Measurements from ENCODE around the gene RPL23. TPM values are rescaled to one million over a fixed set of nuclear protein-coding genes. Genes with fewer than 3 reads are reported as not detected.

Gene RPL23
- total RNA-seq, 3 donors from 2014 or later = 2,350 to 2,556 (median 2,362) TPM

DNA sequence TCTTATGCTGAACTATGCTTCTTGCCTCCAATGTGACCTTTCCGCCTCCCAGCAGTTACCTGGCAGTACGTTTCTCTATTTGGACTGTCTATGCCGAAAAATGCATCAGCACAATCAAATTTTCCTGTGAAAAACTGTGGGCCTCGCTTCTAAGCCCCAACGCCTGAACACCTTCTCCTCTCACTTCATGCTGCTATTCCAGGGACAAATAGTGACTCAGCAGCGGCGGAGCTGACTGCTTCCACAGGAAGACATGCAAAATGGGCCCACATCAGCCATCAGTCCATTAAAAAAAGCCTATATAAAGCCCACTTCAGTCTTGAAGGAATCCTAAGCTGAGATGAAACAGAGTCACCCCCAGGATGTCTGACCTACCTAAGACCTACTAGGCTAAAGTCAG lies 43.7 kb downstream of the RPL23 start:
- DNase-seq = no peak
- no peaks in the 10 kb centered on the region for H3K4me1 Mint-ChIP-seq (ENCODE audit: low read depth)
- peaks cover 28% of the 10 kb centered on the region for H3K36me3 Mint-ChIP-seq (ENCODE audit: insufficient read depth)
- no peaks in the 10 kb centered on the region for H3K9me3 Mint-ChIP-seq
- H3K27me3 Mint-ChIP-seq (ENCODE audit: low read depth) = no peaks in the 10 kb centered on the region
- no peak overlapping the region for H3K4me3 Mint-ChIP-seq
- no peak for ATAC-seq

DNA sequence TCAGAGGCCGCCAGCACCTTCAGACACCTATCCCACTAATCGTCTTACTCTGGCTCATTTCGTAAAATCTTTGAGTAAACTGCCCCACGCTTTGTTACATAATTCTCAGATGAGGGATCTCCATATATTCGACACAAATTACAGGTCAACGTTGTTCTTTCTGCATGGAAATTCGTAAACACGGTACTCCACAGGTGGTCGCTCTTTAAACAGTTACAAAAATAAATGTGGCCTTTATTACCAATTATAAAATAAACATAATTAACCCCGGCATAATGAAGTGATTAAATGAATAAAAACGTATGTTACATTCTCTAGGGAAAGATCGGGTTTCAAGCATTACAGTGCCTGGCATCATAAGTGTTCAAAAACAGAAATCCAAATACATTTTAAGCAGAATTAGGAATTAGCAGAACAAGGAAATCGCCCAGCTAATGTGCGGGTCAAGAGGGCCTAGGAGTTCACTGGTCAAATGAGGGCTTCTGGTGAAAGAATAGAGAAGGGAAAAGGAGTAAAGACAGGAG lies 53.2 kb downstream of the RPL23 start:
- ATAC-seq = no peak
- Mint-ChIP-seq H3K9me3 (no peaks in the 10 kb centered on the region), H3K4me3 (peak overlapping the region; percentile 87), H3K27me3 (ENCODE audit: low read depth) (no peaks in the 10 kb centered on the region), H3K36me3 (ENCODE audit: insufficient read depth) (peaks cover 19% of the 10 kb centered on the region), H3K4me1 (ENCODE audit: low read depth) (peaks cover 32% of the 10 kb centered on the region)
- no peak for DNase-seq

DNA sequence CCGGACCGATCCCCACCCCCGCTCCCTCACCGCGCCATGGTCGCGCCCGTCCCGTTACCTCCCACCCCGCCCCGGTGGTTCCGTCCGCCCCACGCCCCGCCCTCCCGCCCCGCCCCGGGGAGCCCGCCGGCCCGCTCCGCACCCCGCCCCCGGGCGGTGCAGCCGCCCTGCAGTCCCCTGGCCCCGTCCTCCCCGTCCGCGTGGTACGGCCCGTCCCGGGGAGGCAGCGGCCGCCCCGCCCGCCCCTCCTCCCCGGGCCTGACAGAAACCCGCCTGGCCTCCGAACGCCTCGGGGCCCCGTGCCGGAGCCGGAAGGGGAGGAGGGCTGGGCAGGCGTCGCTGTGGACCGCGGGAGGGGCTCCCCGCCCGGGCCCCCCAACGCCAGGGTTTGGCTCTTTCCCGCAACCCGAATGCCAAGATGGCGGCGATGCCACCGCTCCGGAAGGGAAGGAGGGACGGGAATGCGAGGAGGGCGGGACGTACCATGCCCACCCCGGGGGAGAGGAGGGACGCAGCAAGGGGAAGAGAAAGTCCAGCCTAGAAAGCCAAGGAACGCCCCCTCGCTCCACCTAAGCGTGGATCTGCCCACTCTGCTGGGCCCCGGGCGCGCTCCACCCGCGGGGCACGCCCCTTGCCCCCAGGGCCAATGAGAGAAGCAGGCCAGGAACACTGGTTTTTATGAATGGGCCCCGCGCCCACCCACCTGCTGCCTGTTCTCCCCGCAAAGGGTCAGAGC lies 53.9 kb downstream of the RPL23 start, which contains the start of gene PIP4K2B:
Gene PIP4K2B, minus strand, starts transcription at position 56 of the 736 bp plus-strand sequence. CDS start 132 bp downstream, outside the sequence.
- H3K27me3 Mint-ChIP-seq (ENCODE audit: low read depth) = no peaks in the 10 kb centered on the region
- H3K36me3 Mint-ChIP-seq (ENCODE audit: insufficient read depth) = peaks cover 19% of the 10 kb centered on the region
- DNase-seq = peak; percentile 77
- peaks cover 33% of the 10 kb centered on the region for H3K4me1 Mint-ChIP-seq (ENCODE audit: low read depth)
- no peaks in the 10 kb centered on the region for H3K9me3 Mint-ChIP-seq
- H3K4me3 Mint-ChIP-seq = peak within 1 kb of the TSS; percentile 88
- ATAC-seq = peak; percentile 79 to 83

GRCh38 chr17:38798614-38799500 lies 54.7 kb downstream of the RPL23 start:
- H3K9me3 Mint-ChIP-seq = no peaks in the 10 kb centered on the region
- H3K4me3 Mint-ChIP-seq = peak overlapping the region; percentile 88
- H3K36me3 Mint-ChIP-seq (ENCODE audit: insufficient read depth) = peaks cover 16% of the 10 kb centered on the region
- peaks cover 39% of the 10 kb centered on the region for H3K4me1 Mint-ChIP-seq (ENCODE audit: low read depth)
- ATAC-seq (peak; percentile 33 to 44), DNase-seq (no peak)
- no peaks in the 10 kb centered on the region for H3K27me3 Mint-ChIP-seq (ENCODE audit: low read depth)

Other genes with a start within 250 kb of the RPL23 start
- under 1 TPM in 2 of 3 donors, not detected in 1; 0.16 to 0.49 TPM for gene SRCIN1, start 247.8 kb downstream of the RPL23 start, total RNA-seq
- gene EPOP, start 178.8 kb downstream of the RPL23 start, total RNA-seq = 100 to 1,000 TPM; 110 to 131 (median 110) TPM
- gene MLLT6, start 148.4 kb downstream of the RPL23 start, total RNA-seq = 100 to 1,000 TPM; 263 to 315 (median 286) TPM
- gene CISD3, start 123.4 kb downstream of the RPL23 start, total RNA-seq = 10 to 100 TPM; 47.2 to 73.3 (median 67.8) TPM
- under 1 TPM; 0.16 to 0.58 (median 0.43) TPM for gene PCGF2, start 105.4 kb downstream of the RPL23 start, total RNA-seq
- 100 to 1,000 TPM; 527 to 569 (median 554) TPM for gene PSMB3, start 101.0 kb downstream of the RPL23 start, total RNA-seq
- gene PIP4K2B, start 54.2 kb downstream of the RPL23 start, total RNA-seq = 10 to 100 TPM; 33.6 to 40.5 (median 39.3) TPM
- gene CWC25, start 28.4 kb downstream of the RPL23 start, total RNA-seq = 10 to 100 TPM; 32.7 to 36.5 (median 32.9) TPM
- gene LASP1, start 16.3 kb upstream of the RPL23 start, total RNA-seq = 100 to 1,000 TPM in 1 of 3 donors, 10 to 100 TPM in 2; 74.7 to 109 (median 88.2) TPM
- under 1 TPM in 1 of 3 donors, not detected in 2; 0.08 TPM for gene FBXO47, start 113.7 kb upstream of the RPL23 start, total RNA-seq

Measured in activated T-cell treated with anti-CD3 and anti-CD28 coated beads, Interleukin-2, amount 50 U/mL, for 4 hours (primary cell).